ENCODE data around the gene TCFL5. TPM values are rescaled to one million over a fixed set of nuclear protein-coding genes. Genes with fewer than 3 reads are reported as not detected.

Gene TCFL5
- total RNA-seq, 1 donor from 2014 or later: 7.9 TPM

- no peaks in the 10 kb centered on the region for H3K36me3 Mint-ChIP-seq (ENCODE audit: insufficient read depth)
- no peak overlapping the region for H3K4me3 Mint-ChIP-seq (ENCODE audit: low read depth)
- no peak overlapping the region for H3K27ac Mint-ChIP-seq
- TF ChIP-seq CTCF (IDR thresholded peaks at IDR 0.05; ENCODE audit: unreplicated experiment): no peak
- no peaks in the 10 kb centered on the region for H3K9me3 Mint-ChIP-seq (ENCODE audit: low read depth)
- no peaks in the 10 kb centered on the region for H3K27me3 Mint-ChIP-seq
- peaks cover 4% of the 10 kb centered on the region for H3K4me1 Mint-ChIP-seq (ENCODE audit: low read depth)
- DNase-seq (ENCODE audit: low spot score, unreplicated experiment): no peak
These were observed 39.9 kb downstream of the TCFL5 start for GRCh38 chr20:62821726-62822210.

- no peak overlapping the region for H3K4me3 Mint-ChIP-seq (ENCODE audit: low read depth)
- no peak overlapping the region for H3K27ac Mint-ChIP-seq
- no peaks in the 10 kb centered on the region for H3K9me3 Mint-ChIP-seq (ENCODE audit: low read depth)
- no peaks in the 10 kb centered on the region for H3K27me3 Mint-ChIP-seq
- H3K36me3 Mint-ChIP-seq (ENCODE audit: insufficient read depth): no peaks in the 10 kb centered on the region
- peaks cover 4% of the 10 kb centered on the region for H3K4me1 Mint-ChIP-seq (ENCODE audit: low read depth)
- DNase-seq (ENCODE audit: low spot score, unreplicated experiment): no peak
- TF ChIP-seq CTCF (IDR thresholded peaks at IDR 0.05; ENCODE audit: unreplicated experiment): no peak
These were observed 40.5 kb downstream of the TCFL5 start for GRCh38 chr20:62820962-62821725.

- H3K4me3 Mint-ChIP-seq (ENCODE audit: low read depth): no peak overlapping the region
- no peak for DNase-seq (ENCODE audit: low spot score, unreplicated experiment)
- peaks cover 9% of the 10 kb centered on the region for H3K4me1 Mint-ChIP-seq (ENCODE audit: low read depth)
- H3K27me3 Mint-ChIP-seq: peaks cover 7% of the 10 kb centered on the region
- no peak overlapping the region for H3K27ac Mint-ChIP-seq
- TF ChIP-seq CTCF (IDR thresholded peaks at IDR 0.05; ENCODE audit: unreplicated experiment): no peak
- H3K9me3 Mint-ChIP-seq (ENCODE audit: low read depth): no peaks in the 10 kb centered on the region
- no peaks in the 10 kb centered on the region for H3K36me3 Mint-ChIP-seq (ENCODE audit: insufficient read depth)
These were observed 41.2 kb downstream of the TCFL5 start for GRCh38 chr20:62820208-62820961.

GRCh38 chr20:62819494-62820174 lies 42.0 kb downstream of the TCFL5 start:
- Mint-ChIP-seq H3K4me3 (ENCODE audit: low read depth) (no peak overlapping the region), H3K27me3 (peaks cover 11% of the 10 kb centered on the region), H3K4me1 (ENCODE audit: low read depth) (peaks cover 11% of the 10 kb centered on the region), H3K9me3 (ENCODE audit: low read depth) (no peaks in the 10 kb centered on the region), H3K27ac (no peak overlapping the region), H3K36me3 (ENCODE audit: insufficient read depth) (no peaks in the 10 kb centered on the region)
- no peak for TF ChIP-seq CTCF (IDR thresholded peaks at IDR 0.05; ENCODE audit: unreplicated experiment)
- no peak for DNase-seq (ENCODE audit: low spot score, unreplicated experiment)

Measured in progenitor cell of endocrine pancreas (in vitro differentiated cells).